T follicular helper cell (primary cell): ENCODE results near the gene OR6A2.
"Not testable (repeated sequence)": the region's sequence is repeated elsewhere in the genome, so short reads cannot be mapped to it uniquely, and the experiment has no call there.

Source experiments
- DNase-seq: peaks from one replicate; pipeline ENCODE4 v3.0.0-alpha.2; 2020; ENCODE audit warnings: low read depth
- total RNA-seq, 2 experiments: gene quantifications; one replicate each; lab custom pipeline; 2026; lab: John Stamatoyannopoulos, UW

Gene OR6A2
- total RNA-seq: 0 reads per million in 2 experiments

DNA sequence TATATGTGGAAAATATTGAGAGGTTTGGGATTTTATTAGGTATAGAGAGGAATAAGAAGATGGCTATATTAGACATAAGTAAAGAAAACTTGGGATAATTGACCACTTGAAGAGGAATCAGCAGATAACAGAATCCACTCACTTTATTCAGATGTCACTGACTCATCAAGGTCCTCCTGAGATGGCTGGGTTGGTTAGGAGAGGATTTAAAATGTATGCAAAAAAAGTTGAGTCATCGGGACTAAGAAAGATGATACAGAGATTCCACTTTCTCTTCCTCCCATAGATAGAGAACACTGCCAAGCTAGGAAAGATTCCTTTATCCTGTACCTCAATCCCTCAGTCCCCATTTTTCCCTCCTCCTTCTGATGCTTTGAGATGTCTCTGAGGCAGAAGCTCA lies at the start of gene OR6A2:
OR6A2 (minus strand) TSS at position 288 of the 400 bp plus-strand sequence. CDS start 3,981 bp downstream, outside the sequence.
- no peak for DNase-seq

DNA sequence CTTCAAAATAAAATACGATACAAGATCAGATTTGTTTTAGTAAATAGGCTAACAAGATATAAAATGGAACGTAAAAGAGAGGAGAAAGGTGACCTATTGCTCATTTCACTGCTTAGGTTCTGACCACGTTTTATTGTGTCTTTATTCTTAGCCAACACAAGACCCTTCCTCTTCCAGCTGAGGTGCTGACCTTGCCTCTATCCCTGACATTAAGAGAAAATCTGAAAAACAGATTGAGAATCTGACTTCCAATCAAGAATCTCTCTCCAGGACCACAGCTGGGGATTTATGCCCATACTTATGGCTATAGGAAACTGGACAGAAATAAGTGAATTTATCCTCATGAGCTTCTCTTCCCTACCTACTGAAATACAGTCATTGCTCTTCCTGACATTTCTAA lies 45.9 kb upstream of the OR6A2 start, which contains the start of gene OR10A5:
OR10A5 (plus strand) TSS at position 301 of the 400 bp plus-strand sequence; CDS start at position 301, 0 bp downstream.
- DNase-seq: no peak

DNA sequence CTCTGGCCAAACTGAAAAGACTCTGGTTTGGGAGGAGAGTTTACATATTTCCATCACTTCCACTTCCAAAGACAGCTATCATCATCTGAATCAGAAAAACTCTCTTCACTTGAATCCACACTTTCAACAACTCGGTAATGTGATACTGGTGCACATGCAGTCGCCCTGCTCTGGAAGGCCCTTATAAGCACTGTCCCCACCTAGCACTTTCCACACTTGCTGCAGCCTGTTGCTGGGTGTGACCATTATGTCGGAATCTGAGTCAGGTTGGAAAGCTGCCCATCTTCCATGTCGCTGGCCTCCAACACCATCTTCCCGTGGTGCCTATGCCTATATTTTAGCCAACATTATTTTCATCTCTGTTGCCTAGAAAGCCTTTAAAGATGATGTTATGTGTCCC lies 44.9 kb upstream of the OR6A2 start:
- DNase-seq: no peak

DNA sequence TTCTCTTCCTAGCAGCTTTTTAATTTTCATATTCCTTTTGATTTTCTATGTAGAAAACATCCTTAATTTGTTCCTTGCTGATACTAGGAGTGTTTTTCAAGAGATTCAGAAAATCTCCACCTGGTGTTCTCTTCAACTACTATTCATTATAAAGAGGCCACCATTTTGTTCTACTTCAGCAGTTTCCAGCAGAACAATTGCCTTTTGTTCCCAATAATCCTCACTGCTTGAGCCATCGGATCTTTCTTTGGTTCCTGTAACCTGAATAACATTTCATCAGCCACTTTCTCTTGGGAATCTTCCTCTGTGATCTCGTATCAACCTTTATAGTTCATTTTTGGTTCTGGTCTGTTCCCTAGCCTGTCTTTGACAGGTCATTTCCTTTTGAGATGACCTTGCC lies 44.2 kb upstream of the OR6A2 start:
- DNase-seq: no peak

DNA sequence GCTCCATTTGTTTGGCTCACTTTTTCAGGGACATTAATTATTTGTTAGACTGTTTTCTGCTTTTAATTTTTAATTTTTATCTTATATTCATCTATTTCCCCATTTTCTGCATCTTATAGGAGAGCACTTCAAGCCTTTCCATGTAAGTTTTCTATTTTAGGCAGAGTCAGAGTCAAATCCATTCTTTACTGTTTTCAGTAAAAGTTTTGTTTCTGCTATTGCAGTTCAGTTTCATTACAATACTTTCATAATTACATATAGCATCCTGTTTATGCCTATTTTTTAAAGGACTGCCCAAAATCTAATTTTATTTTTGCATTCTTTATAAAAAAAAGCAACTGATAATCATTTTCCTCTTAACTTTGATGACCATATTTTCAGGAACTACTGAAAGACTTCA lies 42.2 kb upstream of the OR6A2 start:
- no peak for DNase-seq

DNA sequence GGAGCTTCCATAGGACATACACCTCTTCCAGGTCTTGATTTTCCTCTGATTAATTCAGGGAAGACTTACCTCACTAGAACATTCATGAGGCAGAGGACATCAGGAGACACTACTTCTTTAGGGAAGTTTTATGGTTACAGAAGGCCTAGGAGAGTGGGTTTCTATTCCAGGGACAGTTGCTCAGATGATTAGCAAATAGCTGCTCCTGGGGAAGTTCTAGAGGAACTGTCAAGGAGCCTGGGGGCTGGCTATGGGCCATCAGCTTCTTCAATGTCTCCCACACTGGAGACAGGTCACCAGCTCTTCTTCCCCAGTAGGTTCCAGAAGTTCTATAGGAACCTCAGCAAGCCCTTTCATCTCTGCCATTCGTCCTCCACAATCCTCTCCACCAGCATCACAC lies 34.5 kb upstream of the OR6A2 start:
- no peak for DNase-seq

DNA sequence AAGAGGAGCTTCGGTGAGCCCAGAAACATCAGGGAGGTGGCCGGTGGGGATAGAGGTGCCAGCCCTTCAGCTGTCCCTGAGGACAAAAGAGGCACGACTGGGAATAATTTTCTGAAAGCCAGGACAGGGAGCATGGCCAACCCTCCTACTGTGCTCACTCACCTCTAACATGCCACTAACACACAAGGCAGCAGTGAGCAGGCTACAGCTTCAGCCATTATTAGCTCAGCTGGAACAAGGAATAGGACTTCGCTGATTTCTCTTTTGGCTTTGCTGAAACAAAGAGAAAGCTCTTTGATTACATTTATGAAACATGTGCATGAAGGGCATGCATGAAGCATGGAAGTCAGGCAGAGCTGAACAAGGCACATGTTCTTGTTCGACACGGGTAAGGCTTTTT lies 33.9 kb upstream of the OR6A2 start:
- no peak for DNase-seq

DNA sequence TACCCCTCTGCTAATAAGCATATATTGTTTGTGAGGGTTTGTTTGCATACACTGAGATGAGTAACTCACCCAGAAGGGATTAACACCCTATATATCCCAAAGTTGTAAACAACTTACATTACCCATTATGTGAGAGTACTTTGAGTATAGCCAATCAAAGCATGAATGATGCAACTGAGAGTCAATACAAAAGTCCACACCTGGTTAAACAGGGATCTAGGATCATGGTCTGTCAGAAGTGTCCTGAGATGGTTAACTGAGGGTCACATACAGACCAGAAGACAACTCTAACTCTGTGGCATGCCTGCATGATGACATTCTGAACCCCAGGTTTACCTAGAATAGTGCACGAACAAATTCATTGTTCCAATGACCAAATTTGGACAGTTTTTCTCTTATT lies 28.6 kb upstream of the OR6A2 start:
- no peak for DNase-seq

DNA sequence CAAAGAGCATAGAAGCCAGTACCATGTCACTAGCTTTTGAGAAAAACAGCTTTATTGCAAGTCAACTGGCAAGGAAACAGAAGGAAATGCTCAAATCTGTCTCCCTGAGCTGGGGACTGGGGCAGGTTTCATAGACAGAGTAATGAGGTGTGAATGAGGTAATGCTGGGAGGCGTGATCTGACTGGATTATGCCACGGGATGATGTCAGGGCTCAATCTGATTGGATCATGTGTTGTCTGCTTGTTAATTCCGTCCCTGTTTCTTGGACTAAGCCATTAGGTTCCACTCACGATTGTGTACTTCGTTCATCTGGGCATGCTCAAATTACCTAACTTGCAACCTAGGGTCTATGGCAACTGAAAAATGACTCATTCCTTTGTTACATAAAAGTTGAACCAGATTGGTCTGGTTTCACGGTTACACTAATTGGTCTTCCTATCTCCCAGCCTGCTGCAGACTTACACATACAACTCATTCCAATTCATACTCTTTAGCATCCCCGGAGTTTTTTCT lies 25.8 kb upstream of the OR6A2 start:
- no peak for DNase-seq

DNA sequence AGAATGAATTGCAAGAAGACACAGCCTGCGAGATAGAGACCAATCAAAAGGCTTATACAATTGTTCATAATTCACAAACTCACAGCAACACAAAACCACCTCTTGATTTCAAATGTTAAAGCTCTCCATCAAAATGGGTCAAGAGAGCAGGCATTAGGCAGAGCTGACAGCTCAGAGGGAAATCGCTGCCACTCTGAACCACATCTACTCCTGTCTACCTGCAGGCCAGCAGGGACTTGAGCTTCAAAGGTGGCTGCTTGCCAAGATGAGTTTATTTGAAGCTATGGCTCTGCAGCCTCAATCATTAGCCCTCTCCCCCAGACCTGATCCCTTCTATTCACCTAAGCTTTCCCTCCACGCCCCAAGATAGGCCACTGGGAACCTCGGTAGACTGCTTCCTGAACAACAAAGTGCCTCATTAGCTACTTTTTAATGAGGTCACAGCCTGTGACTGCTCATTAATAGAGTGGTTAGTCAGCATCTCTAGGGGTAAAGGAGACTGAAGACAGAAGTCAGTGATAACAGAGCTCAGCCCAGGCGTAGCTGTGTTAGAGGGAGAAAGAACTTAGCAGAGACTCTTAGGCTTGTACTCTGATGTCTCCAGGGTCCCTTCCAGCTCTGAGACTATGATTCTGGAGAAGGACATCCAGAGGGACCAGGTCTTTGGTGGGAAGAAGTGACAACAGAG lies 24.8 kb upstream of the OR6A2 start:
- no peak for DNase-seq

DNA sequence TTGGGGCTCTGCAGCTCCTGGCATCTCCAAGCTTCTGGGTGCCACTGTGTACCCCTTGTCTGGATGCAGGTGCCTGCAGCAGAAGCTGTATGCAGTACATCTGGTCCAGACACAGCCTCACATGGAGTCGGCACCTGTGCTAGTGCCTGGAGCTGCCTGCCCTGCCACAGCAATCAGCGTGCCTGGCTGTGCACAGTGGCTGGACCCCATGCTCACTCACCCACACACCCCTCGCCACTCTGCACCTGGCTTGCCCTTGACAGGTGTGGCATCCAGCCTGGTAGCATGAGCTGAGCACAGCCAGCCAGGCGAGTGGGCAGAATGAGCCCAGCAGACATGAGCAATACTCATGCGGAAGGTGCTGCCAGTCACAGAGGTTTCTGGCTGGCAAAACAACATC lies 19.5 kb upstream of the OR6A2 start:
- no peak for DNase-seq

DNA sequence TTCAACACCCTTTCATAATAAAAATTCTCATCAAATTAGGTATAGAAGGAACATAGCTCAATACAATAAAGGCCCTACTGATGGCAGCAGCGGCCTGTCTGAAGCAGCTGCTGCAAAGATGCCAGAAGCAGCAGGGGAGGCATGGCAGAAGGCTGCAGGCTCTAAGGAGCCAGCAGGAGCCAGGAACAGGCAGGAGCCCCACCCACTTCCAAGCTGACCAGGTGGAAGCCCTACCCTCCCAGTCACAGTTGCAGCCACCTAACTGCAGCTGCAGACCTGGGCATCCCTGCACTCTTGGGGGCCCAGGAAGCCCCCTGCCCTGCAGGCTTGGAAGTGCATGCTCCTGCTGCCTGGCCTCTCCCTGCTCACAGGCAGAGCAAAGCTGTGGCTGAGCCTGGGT lies 18.2 kb upstream of the OR6A2 start:
- no peak for DNase-seq

DNA sequence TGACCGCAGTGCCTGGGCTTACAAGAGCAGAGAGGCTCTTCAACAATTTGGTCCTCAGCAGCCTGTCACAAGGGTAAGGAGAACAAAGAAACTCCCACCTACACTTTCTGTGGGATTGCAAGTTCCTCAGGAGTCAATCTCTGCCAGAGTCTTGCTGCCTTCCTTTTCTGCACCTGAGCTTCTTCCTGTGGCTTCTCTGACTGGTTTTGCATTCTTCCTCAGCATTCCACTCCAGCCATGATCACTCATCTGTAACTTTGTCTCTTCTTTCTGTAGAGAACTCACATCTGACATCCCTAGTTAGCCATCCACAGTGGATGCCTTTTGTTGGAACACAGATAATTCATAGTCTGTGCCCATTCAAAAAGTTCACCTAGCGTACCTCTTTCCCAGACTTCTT lies 14.2 kb upstream of the OR6A2 start:
- DNase-seq: no peak

DNA sequence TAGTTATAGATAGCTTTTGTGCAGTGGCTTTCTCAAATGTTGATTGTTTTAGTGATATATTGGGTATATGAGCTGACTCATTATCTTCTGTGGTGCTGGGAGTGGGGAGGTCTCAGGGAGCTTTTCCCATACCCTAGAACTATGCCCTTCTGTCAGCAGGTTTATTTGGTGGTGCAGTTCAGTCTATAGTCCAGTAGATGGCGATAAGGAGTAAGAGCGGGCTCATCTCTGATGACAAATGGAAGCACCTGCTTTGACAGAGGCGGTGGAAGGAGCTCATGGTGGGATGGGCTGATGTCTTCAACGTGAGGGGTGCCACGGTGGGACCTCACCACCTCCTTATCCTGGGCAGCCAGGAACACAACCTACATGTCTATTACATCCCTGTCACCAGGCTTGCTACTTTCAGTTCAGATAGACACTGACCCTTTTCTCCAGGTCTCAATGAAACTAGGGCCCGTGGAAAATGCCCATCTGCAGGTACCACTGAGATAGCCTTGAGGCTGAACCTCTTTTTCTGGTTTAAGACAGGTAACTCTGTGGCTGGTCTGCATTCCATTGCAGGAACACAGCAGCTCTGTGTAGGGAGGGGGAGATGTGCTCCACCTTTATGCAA lies 13.0 kb upstream of the OR6A2 start:
- DNase-seq: peak; percentile 7

DNA sequence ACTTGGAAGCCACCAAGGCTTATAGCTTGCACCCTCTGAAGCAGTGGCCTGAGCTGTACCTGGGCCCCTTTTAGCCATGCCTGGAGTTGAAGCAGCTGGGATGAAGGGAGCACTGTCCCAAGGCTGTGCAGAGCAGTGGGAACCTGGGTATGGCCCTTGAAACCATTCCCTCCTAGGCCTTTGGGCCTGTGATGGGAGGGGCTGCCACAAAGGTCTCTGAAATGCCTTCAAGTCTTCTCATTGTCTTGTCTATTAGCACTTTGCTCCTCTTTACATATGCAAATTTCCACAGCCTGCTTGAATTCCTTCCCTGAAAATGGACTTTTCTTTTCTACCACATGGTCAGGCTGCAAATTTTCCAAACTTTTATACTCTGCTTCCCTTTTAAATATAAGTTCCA lies 1.6 kb upstream of the OR6A2 start:
- not testable (repeated sequence) for DNase-seq

DNA sequence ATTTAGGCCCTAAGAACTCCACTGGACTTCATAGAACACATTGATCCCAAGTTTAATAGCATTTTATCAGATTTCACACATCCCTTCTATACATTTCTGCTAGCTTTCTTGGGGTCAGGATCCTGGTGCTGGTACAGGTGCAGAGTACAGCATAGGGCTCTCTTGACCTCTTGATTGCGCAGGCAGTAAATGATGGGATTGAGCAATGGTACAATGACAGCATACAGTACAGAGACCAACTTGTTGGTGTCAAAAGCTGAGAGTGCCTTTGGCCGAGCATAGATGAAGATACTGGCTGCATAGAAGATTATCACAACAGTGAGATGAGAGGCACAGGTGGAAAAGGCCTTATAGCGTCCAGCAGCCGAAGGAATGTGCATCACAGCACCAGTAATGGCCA lies 4.8 kb downstream of the OR6A2 start:
- no peak for DNase-seq

DNA sequence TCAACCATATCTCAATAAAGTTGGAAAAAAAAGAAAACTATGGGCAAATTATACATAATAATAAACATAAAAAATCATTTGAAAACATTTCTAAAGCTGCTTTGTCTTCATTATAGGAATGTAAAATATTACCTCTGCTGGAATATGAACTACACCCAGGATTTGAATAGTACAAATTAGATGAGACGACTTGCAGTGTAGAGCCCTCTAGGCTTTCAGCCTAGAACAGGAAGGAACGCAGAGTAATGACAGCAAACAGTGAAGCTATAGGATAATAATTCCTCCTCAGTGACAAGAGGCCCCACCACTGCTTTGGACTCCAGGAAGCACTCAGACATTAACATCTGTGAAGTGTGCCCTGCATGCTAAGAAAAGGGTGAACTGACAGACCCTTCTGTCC lies 8.9 kb downstream of the OR6A2 start:
- DNase-seq: no peak

DNA sequence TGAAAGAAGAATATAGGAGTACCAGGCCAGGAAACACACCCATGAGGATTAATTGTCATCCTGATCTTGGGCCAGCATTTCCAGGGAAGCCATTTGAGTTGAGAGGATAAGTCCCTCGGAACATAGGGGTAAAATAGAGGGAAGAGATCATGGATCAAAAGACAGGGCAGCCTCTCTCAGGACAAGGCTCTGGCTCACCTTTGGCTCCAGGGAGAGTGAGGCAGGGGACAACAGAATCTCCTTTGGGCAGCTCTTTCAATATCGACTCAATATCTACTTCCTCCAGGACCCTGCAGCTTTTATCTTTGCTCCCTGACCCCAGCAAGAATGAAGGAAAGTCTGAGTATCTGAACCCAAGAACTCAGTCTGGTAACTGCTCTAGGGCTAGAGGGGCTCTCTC lies 16.8 kb downstream of the OR6A2 start, which contains the start of gene OR2AG1:
OR2AG1 (plus strand) TSS at position 301 of the 400 bp plus-strand sequence. CDS start 2,018 bp downstream, outside the sequence.
- DNase-seq: no peak

DNA sequence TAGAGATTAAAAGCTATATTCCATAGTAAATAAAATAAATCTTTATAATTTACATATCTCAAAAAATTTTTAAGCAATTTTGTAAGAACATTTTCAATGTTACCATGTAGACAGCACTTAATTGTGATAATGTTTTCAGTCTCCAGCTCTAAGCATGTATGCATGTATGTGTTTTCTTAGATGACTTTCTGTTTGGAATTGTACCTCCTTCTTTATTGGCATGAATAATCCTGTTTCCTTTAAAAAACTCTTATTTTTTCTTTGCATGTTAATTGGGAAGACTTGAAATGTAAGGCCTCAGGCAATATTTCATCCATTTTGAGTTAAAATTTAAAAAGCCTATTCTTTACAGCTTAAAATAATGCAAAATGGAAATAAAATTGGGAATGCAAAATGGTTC lies 18.7 kb downstream of the OR6A2 start:
- no peak for DNase-seq

DNA sequence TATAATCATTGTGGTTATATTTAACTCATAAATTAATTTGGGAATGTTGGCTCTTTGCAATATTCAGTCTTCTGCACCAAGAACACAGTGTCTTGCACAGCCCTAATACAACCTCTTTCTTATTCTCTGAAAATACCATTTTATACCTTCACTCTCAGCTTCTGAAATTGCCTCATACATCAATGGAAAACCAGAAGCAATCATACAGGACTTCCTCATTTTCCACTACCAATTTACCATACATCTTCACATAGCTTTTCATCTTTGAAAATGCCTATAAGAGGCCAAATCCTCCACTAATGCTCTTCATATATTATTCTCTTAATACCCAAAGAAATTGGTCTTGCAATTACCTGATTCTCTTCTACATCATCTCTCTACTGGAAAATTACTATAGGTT lies 21.0 kb downstream of the OR6A2 start:
- no peak for DNase-seq

DNA sequence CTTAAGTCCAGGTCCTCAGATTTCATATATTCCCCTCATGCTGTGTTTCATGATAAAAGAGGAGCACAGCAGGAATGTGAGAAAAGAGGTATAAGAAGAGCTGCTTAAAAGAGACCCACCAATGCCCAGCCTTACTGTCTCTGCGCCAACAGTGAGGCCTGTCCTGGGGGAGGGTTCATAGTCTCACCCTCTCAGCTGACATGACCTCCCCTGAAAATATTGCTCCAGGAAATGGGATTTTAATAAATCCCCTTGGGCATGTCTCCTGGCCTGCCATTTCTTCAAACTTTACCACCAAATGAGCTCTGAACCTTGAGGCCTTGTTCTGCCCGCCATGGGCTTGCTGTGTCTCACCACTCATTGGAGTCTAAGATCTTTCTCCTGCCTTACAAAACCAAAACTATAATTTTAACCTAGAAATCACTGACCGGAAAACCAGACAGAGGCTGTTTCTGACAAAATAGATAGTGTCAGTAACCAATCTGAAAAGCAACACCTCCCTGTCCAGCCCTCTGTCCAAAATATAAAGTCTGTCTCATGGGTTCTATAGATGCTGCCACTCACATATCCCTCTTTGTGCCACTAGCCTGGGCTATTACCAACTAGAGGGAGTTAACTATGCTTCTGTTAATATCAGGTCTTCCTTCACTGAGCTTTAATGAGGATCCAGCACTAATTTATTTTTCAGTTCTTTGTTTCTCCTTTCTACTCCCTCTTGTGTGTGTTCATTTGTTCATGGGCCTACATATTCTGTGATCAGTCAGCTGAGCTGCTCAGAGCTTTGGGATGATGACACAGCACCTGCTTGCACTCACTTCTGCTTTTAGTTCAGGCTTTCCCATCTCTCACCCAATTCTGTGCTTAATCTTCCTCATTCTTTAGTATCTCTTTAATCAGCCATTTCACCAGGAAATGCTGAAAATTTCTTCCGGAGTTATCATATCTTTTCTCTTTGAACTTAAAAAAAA lies 27.3 kb downstream of the OR6A2 start, which contains the start of gene OR2AG2:
OR2AG2 (minus strand) TSS at position 51 of the 968 bp plus-strand sequence. CDS start 3,019 bp downstream, outside the sequence.
- DNase-seq: no peak

DNA sequence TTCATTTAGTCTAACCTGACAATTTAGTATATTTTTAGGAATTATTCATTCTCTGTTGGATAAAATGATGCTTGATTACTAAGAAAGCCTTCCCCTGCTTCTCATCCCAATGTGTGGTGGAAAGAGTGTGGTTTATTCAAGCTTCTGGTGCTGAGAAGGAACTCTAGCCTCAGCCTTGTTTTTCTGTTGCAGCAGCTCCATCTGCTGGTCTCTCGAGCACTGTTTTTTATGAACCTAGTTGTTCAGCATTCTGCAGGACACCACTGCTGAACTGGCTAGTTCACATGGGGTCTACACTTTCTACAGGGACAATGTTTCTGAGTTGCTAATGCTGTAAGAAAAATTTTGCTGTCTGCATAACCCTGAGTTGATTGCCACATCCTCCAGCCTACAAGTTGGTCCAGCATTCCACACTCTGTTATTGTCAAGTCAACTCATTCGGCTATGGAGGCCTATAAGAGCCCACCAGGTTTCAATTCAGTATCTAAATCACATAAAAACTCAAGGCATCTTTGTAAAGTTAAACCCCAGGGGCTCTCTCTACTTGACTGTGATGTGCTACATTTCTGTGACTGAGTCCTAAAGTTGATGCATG lies 42.0 kb downstream of the OR6A2 start:
- DNase-seq: peak; percentile 38
